OCI-M2 (cell line): ENCODE data around the gene L2HGDH.

Experiments
- DNase-seq: peaks from one replicate; lab custom pipeline; 2025; ENCODE audit not compliant: unreplicated experiment; lab: John Stamatoyannopoulos, UW

The L2HGDH gene

GRCh38 chr14:50231475-50232275 is 80.4 kb downstream of the L2HGDH start, which contains the start of gene SOS2:
TSS of gene SOS2 (minus strand) at chr14:50231578. CDS start at chr14:50231283, 295 bp downstream.
- DNase-seq: peak; percentile 57

- no peak for DNase-seq
Observed at GRCh38 chr14:50230701-50231474, 81.1 kb downstream of the L2HGDH start.

DNA sequence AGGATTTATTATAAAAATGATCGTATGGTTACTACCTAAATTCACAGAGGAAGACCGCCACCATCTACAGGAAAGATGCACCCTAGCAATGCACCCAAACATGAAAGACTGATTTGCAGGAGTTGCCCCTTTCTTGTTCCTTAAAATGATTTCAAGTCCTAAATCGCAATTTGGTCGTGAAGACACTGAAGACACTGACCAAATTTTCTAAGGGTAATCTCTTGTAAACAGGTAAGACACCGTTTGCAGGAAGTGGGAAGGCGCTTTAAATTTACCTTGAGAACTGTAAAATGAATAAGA is 81.7 kb downstream of the L2HGDH start:
- DNase-seq: no peak

GRCh38 chr14:50229681-50230080 is 82.3 kb downstream of the L2HGDH start:
- no peak for DNase-seq

DNA sequence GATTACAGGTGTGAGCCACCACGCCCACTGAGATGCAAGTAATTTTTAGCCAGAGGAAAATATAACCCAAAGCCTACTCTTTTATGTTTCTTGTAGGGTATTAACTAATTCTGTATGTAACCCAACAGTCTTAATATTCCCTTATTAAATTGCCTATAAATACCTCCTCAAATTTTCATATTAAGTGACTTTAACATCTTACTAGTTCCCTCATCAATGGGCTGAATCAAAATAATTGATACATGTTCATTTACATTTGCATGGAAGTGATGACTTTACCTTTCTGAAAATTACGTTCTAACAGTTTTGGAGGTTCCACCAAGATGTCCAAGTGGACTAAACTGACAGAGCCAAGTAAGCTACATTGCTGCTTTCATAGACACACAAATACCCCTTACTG is 83.7 kb downstream of the L2HGDH start:
- DNase-seq: no peak

DNA sequence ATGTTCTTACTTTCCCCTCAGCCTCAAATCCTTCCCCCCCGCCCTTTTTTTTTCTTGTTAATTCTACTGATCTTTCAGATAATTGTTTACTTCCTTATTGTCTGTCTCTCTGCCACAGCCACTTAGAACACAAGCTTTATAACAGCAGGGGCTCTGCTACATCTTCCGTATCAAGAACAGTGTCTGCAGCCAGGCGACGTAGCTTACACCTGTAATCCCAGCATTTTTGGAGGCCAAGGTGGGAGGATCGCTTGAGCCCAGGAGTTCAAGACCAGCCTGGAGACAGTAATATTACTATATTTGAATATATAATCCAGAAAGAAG is 86.1 kb downstream of the L2HGDH start:
- DNase-seq: no peak

DNA sequence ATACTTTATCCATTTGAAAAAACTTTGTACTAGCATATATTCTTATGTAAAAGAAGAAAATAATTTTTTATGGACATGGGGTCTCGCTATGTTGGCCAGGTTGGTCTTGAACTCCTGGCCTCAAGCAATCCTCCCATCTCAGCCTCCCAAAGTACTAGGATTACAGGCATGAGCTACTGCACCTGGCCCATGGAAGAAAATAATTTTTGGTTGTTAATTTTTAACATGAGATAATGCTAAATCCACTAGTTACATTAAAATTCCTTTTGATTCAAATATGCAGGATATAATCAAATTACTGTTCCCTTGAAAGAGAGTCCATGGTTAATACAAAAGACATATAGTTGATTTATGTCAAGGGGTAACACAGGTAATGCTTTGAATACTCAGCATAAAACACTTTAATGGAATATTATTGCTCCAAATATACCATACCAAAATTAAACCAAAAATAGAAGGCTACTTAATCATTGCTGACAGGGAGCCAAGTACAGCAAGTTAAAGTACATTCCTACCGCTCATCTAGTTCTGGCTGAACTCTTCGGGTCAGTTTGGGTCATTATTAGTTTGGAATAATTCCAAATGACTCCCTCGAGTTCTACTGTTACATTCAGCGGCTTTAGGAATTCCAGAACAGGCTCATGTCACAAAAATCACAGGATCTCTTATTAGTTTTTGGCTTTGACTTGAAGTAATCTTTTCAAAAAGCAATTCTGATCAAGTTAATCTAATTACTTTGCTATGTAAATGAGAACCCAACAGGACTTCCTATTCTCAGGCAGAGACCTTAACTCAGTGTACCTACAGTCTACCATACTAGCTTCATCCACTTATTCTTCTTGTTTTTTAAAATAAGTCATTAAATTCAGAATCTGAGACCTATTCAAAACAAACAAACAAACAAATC is 86.7 kb downstream of the L2HGDH start:
- no peak for DNase-seq

DNA sequence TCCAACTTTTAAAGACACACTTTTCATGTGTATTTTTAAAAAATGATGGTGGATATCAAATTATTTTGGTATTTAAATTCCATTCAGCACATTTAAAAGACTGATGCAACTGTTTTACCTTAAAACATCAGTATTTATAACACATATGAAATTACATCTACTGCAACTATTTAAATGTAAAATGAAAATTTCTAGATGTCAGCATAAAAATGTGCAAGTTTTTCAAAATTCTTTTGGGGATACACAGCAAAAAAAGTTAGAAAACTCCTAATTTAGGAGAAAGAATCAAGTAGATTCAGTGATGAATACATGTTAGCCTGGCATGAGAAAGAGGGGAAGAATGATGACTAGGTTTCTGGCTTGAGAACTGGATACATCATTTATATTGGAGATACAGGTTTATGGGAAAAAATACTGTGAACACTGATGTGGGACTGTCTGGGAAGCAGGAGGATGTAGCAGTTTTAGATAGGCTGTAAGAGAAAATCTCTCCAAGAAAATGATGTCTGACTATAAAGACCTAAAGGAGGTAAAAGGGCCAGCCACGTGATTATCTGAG is 89.9 kb downstream of the L2HGDH start:
- DNase-seq: no peak

GRCh38 chr14:50218501-50218900 is 93.5 kb downstream of the L2HGDH start:
- DNase-seq: no peak

DNA sequence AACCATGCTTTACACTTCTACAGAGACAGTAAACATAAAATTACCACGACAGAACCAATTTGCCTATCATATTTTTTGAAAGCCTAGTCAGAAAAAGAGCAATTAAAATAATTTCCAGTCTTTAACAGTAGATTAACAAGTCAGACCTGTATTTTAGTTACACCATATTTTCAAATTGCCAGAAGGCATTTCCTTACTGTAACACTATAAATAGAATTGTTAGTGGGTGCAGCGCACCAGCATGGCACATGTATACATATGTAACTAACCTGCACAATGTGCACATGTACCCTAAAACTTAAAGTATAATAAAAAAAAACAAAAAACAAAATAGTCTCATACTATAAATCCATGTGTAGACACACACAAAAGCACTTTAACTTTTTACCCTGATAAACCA is 96.6 kb downstream of the L2HGDH start:
- DNase-seq: no peak

DNA sequence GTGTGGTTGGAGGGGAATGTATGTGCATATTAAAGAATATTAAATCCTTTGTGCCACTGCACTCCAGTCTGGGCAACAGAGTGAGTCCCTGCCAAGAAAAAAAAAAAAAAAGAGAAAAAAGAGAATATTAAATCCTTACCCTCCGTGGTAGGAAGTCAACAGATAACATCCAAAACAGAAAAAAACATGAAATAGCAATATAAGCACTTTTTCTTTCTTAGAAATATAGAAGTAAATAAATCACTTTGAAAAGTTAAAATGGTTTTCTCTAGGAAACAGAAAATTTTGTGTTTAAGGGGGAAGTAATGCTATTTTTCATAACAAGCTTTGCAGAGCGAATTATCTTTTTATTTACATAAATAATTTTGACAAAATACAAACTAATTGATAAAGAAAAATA is 98.2 kb downstream of the L2HGDH start:
- DNase-seq: no peak

DNA sequence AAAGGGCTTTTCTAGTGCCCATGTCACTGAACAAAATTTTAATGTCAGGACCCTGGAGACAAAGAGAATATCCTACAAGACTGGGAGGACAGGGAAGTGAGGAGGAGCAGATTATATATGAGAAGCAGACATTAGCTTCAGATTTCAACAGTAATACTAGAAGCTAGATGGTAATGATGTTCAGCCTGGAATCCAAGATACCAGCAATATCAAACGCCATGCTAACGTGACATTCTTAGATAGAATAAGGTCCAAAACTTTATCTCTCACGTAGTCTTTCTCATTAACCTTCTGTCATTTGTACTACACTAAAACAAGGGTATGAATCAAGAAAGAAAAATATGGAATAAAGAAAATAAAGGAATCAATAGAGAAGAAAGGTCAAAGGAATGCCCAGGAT is 99.3 kb downstream of the L2HGDH start:
- no peak for DNase-seq

DNA sequence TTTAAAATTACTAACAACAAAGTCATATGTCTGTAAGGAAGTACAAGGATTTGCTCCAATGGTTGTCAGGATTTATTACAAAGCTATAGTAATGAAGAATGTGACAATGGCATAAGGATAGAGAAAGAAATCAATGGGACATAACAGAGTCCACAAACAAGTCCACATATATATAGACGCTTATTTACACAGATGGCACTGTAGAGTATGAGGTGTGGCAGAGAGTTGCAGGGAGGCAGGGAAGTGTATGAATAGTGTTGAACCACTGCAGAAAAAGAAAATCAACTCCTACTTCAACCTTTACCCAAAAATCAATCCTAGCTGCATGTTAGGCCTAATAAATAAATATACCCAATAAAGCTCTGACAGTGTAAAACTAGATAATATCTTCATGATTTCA is 102.0 kb downstream of the L2HGDH start:
- DNase-seq: no peak

DNA sequence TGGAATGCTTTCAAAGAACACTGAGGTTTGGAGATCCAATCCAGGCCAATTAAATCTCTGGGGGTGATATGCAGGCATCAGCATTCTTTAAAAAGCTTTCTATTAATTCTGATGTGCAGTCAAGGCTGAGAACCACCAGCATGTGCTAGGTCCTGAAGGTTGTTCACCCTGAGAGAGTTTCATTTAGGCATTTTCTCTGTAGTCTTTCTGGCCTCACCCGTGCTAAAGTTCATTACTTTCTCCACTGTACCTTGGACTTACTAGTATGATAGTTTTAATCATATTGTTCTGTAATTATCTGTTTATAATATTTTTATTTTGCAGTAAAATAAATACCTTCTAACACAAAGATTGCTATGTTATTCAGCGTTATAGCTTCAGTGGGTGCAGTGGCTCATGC is 113.5 kb downstream of the L2HGDH start:
- DNase-seq: no peak

DNA sequence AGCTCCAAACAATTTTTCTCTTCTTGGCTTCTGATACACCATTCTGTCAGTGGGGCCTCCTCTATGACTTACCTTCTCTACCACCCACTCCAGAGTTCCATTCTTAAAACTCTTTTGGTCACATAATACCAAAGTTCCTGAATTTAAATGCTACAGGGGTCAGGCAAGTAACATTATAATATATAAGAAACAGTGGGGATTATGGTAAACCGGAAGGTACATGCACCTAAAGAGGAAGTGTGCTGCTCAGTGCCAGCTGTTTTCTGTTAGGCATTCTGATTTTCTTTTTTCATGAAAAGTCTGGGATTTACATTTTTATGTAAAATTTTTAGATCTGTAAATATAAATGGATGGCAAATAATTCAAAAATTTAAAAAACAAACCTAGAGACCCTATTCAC is 120.5 kb downstream of the L2HGDH start:
- no peak for DNase-seq
